Tibial nerve (tissue), 4 donors: Measurements from ENCODE around the gene FAM181A. TPM values are rescaled to one million over a fixed set of nuclear protein-coding genes. Genes with fewer than 3 reads are reported as not detected.
A peak's percentile ranks its signal among the peaks of the same experiment; 100 is the strongest.

Experiments used
- DNase-seq, 2 donors: peaks; one replicate each; pipeline ENCODE4 v3.0.0-alpha.2; 2019; ENCODE audit warnings: low spot score in 2 of 2
- H3K27ac ChIP-seq, 4 donors: fragments of 200-600 bp; sonication (generic) in 3 of 4; one replicate each; pipeline ENCODE4 v1.5.1; 2017 to 2019; ENCODE audit warnings: mild to moderate bottlenecking in 1 of 4
- H3K27me3 ChIP-seq, 2 donors: fragments of 200-600 bp; sonication (generic) in 1 of 2; one replicate each; pipeline versions ENCODE4 v1.5.1 to v1.6.0; 2017 to 2019
- H3K36me3 ChIP-seq, 3 donors: fragments of 200-600 bp; sonication (generic); one replicate each; pipeline ENCODE4 v1.5.1; 2018 to 2019
- H3K4me1 ChIP-seq, 4 donors: fragments of 200-600 bp; sonication (generic) in 3 of 4; one replicate each; pipeline ENCODE4 v1.5.1; 2017 to 2019
- H3K4me3 ChIP-seq, 4 donors: fragments of 200-600 bp; sonication (generic) in 3 of 4; one replicate each; pipeline ENCODE4 v1.5.1; 2017 to 2019; ENCODE audit warnings: mild to moderate bottlenecking in 1 of 4, moderate library complexity in 1 of 4
- H3K9me3 ChIP-seq, 4 donors: fragments of 200-600 bp; sonication (generic) in 3 of 4; one replicate each; pipeline ENCODE4 v1.5.1; 2017 to 2019
- CTCF ChIP-seq, 5 experiments: fragments of 200-600 bp in 3 of 5; fragments of 450-650 bp in 2 of 5; sonication (generic) in 3 of 5; IDR thresholded peaks; one replicate each; pipeline ENCODE4 v1.5.1; 2016 to 2019; ENCODE audit warnings: antibody characterized with exemption in 5 of 5, mild to moderate bottlenecking in 3 of 5, moderate library complexity in 2 of 5
- EP300 ChIP-seq, 2 donors: sonication (generic); formaldehyde crosslinking; IDR thresholded peaks; one replicate each; pipeline ENCODE4 v1.6.1; 2017; ENCODE audit warnings: antibody characterized with exemption in 2 of 2, mild to moderate bottlenecking in 1 of 2
- POLR2A ChIP-seq, 2 donors: fragments of 450-650 bp; IDR thresholded peaks; one replicate each; pipeline ENCODE4 v1.6.1; 2017; ENCODE audit warnings: antibody characterized with exemption in 2 of 2, mild to moderate bottlenecking in 2 of 2, moderate library complexity in 2 of 2
- WGBS, 2 donors: methylation state at CpG; one replicate each; pipeline ENCODE4 v1.1.5; 2018; 5-methylcytosine and 5-hydroxymethylcytosine counted together
- total RNA-seq, 4 donors: library from RNA; depleted of rRNA; stranded (reverse); fragments of >200 nt; gene quantifications; one replicate each; pipeline ENCODE4 v1.1.0, GENCODE V29; 2016

FAM181A gene
- total RNA-seq, 4 donors from 2014 or later = not detected

GRCh38 chr14:93880021-93880820, 46.9 kb upstream of the FAM181A start:
- Histone ChIP-seq H3K4me1 (peaks cover 0 to 18% (median 4%) of the 10 kb centered on the region in 4 donors), H3K36me3 (no peaks in the 10 kb centered on the region), H3K9me3 (no peaks in the 10 kb centered on the region), H3K4me3 (peak overlapping the region in 1 of 4 donors; percentile 28), H3K27ac (no peak overlapping the region), H3K27me3 (no peaks in the 10 kb centered on the region)
- DNase-seq = peak in 1 of 2 donors; percentile 16
- TF ChIP-seq EP300 (IDR thresholded peaks at IDR 0.05) (peak in 1 of 2 donors; percentile 17), CTCF (IDR thresholded peaks at IDR 0.05) (no peak)
- WGBS, 2 donors = 31 to 32% methylated on average over 11 of the region's 11 CpGs

GRCh38 chr14:93884950-93885349, 42.2 kb upstream of the FAM181A start:
- DNase-seq = no peak
- no peak for TF ChIP-seq CTCF (IDR thresholded peaks at IDR 0.05)
- TF ChIP-seq POLR2A (IDR thresholded peaks at IDR 0.05) = no peak
- no peak for TF ChIP-seq EP300 (IDR thresholded peaks at IDR 0.05)
- Histone ChIP-seq H3K36me3 (no peaks in the 10 kb centered on the region), H3K27me3 (no peaks in the 10 kb centered on the region), H3K9me3 (no peaks in the 10 kb centered on the region), H3K4me3 (no peak overlapping the region), H3K27ac (no peak overlapping the region), H3K4me1 (peaks cover 0 to 10% (median 2%) of the 10 kb centered on the region in 4 donors)
- WGBS, 2 donors = 74 to 76% methylated on average over 1 of the region's 1 CpG

GRCh38 chr14:93888995-93889394, 38.1 kb upstream of the FAM181A start:
- Histone ChIP-seq H3K36me3 (no peaks in the 10 kb centered on the region), H3K27ac (no peak overlapping the region), H3K9me3 (no peaks in the 10 kb centered on the region), H3K27me3 (no peaks in the 10 kb centered on the region), H3K4me3 (no peak overlapping the region), H3K4me1 (peaks cover 0 to 12% (median 3%) of the 10 kb centered on the region in 4 donors)
- WGBS, 2 donors = 67 to 84% methylated on average over 10 to 12 of the region's 12 CpGs
- no peak for DNase-seq
- TF ChIP-seq CTCF (IDR thresholded peaks at IDR 0.05) (no peak), EP300 (IDR thresholded peaks at IDR 0.05) (no peak), POLR2A (IDR thresholded peaks at IDR 0.05) (no peak)

- Histone ChIP-seq H3K36me3 (no peaks in the 10 kb centered on the region), H3K27ac (no peak overlapping the region), H3K27me3 (no peaks in the 10 kb centered on the region), H3K9me3 (no peaks in the 10 kb centered on the region), H3K4me3 (no peak overlapping the region), H3K4me1 (peaks cover 0 to 15% (median 3%) of the 10 kb centered on the region in 4 donors)
- no peak for DNase-seq
- TF ChIP-seq CTCF (IDR thresholded peaks at IDR 0.05) = no peak
- TF ChIP-seq POLR2A (IDR thresholded peaks at IDR 0.05) = no peak
- no peak for TF ChIP-seq EP300 (IDR thresholded peaks at IDR 0.05)
- WGBS, 2 donors = 76 to 82% methylated on average over 6 to 9 of the region's 9 CpGs
Observed at GRCh38 chr14:93889739-93890483, 37.2 kb upstream of the FAM181A start.
